ENCODE results near the gene DBX2. TPM values are rescaled to one million over a fixed set of nuclear protein-coding genes. Genes with fewer than 3 reads are reported as not detected.

Gene DBX2
- polyA plus RNA-seq, 2 donors: 0.01 TPM; not detected in 1

GRCh38 chr12:44972746-44973421 is 78.0 kb downstream of the DBX2 start:
- no peaks in the 10 kb centered on the region for H3K36me3 ChIP-seq (ENCODE audit: control insufficient read depth in 2 of 2, insufficient read depth in 2 of 2, low read length in 1 of 2)
- 27 to 41% methylated on average over 2 of the region's 2 CpGs for WGBS, 2 donors
- no peaks in the 10 kb centered on the region for H3K27me3 ChIP-seq (ENCODE audit: control insufficient read depth in 1 of 2, insufficient read depth in 2 of 2, low read length in 2 of 2)

GRCh38 chr12:44968965-44969364 is 81.9 kb downstream of the DBX2 start:
- Histone ChIP-seq H3K9me3 (ENCODE audit: control insufficient read depth in 2 of 2, insufficient read depth in 1 of 2, low read depth in 1 of 2, low read length in 1 of 2) (no peaks in the 10 kb centered on the region), H3K27me3 (ENCODE audit: control insufficient read depth in 1 of 2, insufficient read depth in 2 of 2, low read length in 2 of 2) (no peaks in the 10 kb centered on the region), H3K4me3 (ENCODE audit: low read depth in 1 of 2, low read length in 2 of 2) (no peak overlapping the region), H3K36me3 (ENCODE audit: control insufficient read depth in 2 of 2, insufficient read depth in 2 of 2, low read length in 1 of 2) (no peaks in the 10 kb centered on the region), H3K4me1 (ENCODE audit: control insufficient read depth in 2 of 2, insufficient read depth in 2 of 2, low read length in 1 of 2) (no peaks in the 10 kb centered on the region), H3K27ac (ENCODE audit: low read depth in 2 of 2, low read length in 1 of 2) (no peak overlapping the region)
- 53 to 54% methylated on average over 1 of the region's 1 CpG for WGBS, 2 donors

More at GRCh38 chr12:44972746-44973421, 78.0 kb downstream of the DBX2 start:
- Histone ChIP-seq H3K4me1 (ENCODE audit: control insufficient read depth in 2 of 2, insufficient read depth in 2 of 2, low read length in 1 of 2) (no peaks in the 10 kb centered on the region), H3K9me3 (ENCODE audit: control insufficient read depth in 2 of 2, insufficient read depth in 1 of 2, low read depth in 1 of 2, low read length in 1 of 2) (no peaks in the 10 kb centered on the region), H3K27ac (ENCODE audit: low read depth in 2 of 2, low read length in 1 of 2) (no peak overlapping the region), H3K4me3 (ENCODE audit: low read depth in 1 of 2, low read length in 2 of 2) (no peak overlapping the region)

Other genes starting within 250 kb of the DBX2 start
- under 1 TPM; 0.44 to 0.63 TPM for gene NELL2, start 174.8 kb downstream of the DBX2 start, polyA plus RNA-seq
- gene ANO6, start 165.0 kb upstream of the DBX2 start, polyA plus RNA-seq: 1 to 10 TPM; 2.6 to 6.9 TPM